ENCODE measurements around the gene LY86.

Gene LY86

GRCh38 chr6:6624269-6624990 lies 35.9 kb downstream of the LY86 start:
- no peak for DNase-seq

DNA sequence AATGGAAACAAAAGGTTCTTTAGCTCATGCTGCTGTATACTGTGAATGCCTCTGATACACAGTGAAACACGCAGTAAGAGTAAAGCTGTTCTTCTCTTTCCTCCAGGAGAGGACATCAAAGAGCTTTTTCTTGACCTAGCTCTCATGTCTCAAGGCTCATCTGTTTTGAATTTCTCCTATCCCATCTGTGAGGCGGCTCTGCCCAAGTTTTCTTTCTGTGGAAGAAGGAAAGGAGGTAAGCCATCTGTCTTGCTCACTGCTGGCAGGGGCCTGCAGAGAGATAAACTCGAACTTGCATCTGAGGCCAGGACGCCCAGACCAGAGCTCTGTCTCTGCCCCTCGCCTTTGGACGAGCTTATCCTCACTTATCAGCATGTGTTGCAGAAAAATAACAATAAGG lies 37.7 kb downstream of the LY86 start:
- no peak for DNase-seq

- DNase-seq = no peak
Measured at GRCh38 chr6:6629402-6629801, 40.9 kb downstream of the LY86 start.

DNA sequence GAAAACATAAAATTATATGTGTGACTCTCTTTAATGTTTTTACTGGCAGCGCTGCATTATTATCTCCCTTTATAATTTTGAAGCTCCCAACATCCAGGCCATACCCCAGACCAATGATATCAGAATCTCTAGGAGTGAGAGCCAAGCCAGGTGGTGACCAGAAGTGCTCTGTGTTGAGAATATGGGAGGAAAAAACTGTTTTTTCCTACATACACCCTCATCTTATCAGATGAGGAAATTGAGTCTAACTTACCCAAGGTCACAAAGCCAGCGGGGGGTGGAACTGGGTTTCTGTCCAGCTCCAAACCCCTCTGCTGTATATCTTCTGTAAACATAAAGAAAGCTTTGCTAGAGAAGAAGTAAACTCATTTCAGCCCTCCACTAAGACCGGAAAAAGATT lies 42.5 kb downstream of the LY86 start:
- DNase-seq = no peak

DNA sequence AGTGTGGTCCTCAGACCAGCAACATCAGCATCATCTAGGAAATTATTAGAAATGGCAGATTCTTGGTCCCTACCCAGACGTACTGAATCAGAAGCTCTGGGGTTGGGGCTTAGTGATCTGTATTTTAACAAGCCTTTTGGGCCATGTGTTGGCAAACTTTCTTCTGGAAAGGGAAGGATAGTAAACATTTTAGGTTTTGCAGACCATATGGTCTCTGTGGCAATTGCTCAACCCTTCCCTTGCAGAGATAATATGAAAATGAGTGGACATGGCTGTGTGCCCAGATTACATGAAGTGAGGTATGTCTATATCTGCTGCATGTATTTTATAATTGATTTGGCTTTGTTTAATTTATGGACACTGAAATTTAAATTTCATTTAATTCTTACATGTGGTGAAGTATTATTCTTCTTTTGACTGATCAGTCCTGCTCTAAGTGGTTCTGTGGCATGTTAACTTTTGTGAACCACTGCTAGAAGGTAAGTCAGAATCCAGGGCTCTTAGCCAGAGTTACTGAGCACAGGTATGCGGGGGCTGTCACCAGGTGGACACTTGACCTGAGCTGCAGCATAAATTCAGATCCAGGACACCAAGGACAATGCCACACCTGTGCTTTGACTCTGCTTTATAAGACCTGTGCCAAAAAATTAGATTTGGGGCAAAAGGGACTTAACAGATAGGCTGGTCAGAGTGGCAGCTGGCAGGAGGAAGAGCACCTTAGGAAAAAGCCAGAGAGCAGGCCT lies 43.2 kb downstream of the LY86 start:
- no peak for DNase-seq

- DNase-seq = no peak
Measured at GRCh38 chr6:6633898-6634734, 45.6 kb downstream of the LY86 start.

GRCh38 chr6:6634735-6635075 lies 46.2 kb downstream of the LY86 start:
- no peak for DNase-seq

DNA sequence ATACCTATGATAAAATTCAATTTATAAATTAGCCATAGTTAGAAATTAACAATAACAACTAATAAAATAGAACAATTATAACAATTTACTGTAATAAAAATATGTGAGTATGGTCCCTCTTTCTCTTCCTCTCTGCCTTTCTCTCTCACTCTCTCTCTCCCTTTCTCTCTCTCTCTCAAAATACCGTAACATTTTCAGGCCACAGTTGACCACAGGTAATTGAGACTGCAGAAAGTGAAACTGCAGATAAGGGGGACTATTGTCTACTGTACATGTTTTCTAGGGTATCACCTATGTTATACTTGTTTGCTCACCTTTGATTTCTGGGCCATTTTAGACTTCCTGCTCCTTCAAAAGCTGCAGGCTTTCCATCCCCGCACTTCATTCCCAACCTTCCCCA lies 46.8 kb downstream of the LY86 start:
- no peak for DNase-seq

- DNase-seq = no peak
Measured at GRCh38 chr6:6635869-6636268, 47.3 kb downstream of the LY86 start.

DNA sequence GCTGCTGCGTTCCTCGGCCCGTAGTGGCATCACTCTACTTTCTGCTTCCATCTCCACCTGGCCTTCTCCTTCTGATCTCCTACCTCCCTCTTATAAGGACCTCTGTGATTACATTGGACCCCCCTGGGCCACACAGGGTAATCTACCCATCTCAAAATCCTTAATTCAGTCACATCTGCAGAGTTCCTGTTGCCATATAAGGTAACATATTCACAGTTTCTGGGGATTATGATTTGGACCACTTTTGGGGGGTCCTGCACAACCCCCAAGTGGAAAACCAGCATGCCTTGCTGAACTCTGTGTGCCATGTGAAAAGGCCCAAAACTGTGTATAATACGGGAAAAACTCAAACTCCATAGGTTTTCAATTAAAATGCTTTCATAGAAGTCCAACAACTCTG lies 51.1 kb downstream of the LY86 start:
- no peak for DNase-seq

DNA sequence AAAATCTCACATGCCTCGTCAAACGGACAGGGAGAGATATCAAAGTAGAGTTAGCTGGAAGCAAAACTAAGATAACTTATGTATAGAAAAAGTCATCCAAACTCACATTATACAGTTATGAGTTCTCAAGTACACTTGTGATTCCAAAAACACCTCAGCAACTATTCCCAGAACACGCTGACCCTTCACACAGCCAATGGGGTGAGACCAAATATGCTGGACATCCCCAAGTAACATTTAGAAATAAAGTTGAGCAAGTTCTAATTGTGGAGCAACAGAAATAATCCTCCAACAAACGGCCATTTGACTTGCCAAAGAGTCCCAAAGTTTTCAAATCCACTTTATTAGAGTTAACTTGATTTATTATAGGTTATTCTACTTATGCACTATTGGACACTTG lies 52.4 kb downstream of the LY86 start:
- DNase-seq = no peak

GRCh38 chr6:6643398-6643797 lies 54.9 kb downstream of the LY86 start:
- no peak for DNase-seq

GRCh38 chr6:6645261-6645917 lies 56.9 kb downstream of the LY86 start:
- DNase-seq = peak; percentile 71

- DNase-seq = no peak
Measured at GRCh38 chr6:6646384-6646783, 57.9 kb downstream of the LY86 start.

DNA sequence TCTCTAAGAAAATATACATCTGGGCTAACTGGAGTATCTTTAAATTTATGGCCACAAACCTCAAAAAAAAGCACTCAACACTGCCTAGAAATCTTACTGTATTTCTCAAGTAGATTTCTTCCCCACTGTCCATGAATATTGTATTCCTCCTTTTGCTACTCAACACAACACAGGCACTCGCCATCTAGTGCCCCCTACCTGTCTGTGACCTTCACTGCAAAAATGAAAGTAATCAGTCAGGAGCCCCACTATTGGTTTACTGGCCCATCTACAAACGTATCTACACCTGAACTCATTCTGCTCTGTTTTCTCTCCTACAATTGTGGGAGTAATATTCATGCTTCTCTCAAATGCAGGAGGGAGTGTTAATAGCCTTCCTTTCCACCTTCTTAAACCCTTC lies 58.3 kb downstream of the LY86 start:
- DNase-seq = no peak

- no peak for DNase-seq
Measured at GRCh38 chr6:6648692-6649343, 60.3 kb downstream of the LY86 start.

DNA sequence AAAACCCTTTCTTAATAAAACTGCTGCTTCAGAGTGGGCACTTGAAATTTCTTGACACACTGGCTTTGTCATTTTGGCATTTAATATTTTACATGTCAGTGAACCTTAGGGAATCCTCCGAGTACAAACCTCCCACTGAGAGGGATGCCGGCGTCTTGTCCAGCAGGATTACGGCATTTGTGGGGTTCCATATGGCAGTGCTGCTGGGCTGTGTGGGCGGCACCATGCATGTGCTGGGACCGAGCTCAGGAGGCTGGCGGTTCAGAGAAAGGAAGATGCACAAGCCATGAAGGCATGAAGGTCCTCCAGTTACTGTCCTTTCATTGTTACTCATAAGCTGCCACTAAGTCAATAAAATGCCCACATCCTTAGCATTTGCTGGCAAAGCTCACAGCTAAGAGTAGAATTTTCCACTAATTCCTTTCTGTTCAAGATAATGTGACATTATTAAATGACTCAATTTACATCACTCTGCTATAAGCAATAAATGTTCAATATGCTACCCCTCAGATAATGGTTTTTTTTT lies 61.4 kb downstream of the LY86 start:
- no peak for DNase-seq

DNA sequence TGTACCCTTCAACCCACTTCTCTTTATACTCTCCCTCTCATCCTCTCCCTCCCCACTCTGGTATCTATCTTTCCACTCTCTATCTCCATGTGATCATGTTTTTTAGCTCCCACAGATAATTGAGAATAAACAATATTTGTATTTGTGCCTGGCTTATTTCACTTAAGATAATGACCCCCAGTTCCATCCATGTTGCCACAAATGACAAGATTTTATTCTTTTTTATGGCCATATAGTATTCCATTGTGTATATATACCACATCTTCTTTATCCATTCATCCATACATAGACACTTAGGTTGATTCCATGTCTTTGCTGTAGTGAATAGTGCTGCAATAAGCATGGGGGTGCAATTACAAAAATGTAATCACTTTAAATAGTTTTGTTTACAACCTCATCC lies 62.3 kb downstream of the LY86 start:
- no peak for DNase-seq

GRCh38 chr6:6651335-6651734 lies 62.8 kb downstream of the LY86 start:
- no peak for DNase-seq

DNA sequence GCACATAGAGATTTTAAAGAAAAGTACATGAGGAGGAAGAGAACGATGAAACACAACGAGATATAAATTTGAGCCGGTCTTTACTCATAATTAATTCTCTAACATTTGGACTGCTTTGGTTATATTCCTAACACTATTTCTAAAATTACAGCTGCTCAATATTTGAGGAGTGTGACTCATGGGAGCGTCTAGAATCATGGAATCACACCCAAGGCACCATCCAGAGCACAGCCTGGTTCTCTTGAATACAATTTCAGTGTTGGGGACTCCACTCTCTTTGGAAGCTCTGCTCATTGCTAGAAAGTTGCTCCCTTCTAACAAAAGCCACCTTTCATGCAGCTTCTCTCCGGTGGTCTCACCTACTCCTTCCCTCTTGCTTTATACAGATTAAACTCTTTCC lies 64.4 kb downstream of the LY86 start:
- no peak for DNase-seq

DNA sequence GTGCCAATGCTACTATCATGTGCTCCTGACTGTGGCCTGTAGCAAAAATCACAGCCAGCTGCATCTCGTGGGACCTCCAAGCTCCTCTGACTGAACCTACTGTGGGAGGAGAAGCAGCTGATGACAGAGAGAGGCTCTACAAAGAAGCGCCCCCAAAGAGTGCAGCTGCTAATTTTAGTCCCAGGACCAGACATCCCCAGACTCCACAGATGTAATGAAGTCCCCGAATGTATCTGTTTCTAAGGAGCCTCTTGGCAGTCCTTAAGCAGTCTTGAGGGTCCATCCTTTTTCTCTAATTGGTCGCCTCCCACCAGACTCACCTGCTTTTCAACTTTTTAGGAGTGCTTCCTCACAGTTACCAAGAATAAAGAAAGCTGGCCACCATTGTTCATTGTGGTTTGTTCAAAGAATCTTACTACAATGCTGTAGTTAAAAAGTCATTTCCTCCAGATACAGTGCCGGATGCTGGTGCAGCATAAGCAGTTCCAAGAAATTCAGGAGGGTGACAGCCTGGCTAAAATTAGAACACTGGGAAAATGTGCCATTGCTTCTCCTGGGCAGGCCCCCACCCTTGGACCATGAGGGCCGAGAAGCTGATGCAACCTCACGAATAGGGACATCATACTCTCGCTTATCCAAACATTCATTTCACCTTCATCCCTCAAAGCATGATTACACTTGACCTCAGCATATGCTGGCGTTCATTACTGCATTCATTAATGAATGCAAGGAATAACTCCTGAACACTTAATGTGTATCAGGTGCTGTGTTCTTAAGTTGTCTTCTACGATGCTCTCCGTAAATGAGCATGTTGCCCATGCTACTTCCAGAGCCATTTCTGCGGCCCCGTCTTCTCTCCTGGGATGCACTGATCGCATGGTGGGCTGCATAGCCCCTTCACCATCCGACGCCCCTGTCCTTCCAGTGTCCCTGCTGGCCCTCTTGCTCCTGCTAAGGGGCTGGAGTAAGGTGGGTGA lies 66.4 kb downstream of the LY86 start:
- DNase-seq = peak; percentile 86

Data from MV-4-11 (cell line).